GM12873 (cell line): Measurements from ENCODE around the gene LMX1A.

Experiments used
- CTCF ChIP-seq: IDR thresholded peaks from 2 replicates; pipeline ENCODE4 v1.5.1; 2012; ENCODE audit warnings: low read depth, mild to moderate bottlenecking, moderate library complexity, low read length, control low read depth; ENCODE audit not compliant: insufficient read depth; ENCODE audit errors: missing control alignments

LMX1A gene

GRCh38 chr1:165216254-165216653 is 140.3 kb downstream of the LMX1A start:
- TF ChIP-seq CTCF, result no peak

GRCh38 chr1:165215676-165216075 is 140.8 kb downstream of the LMX1A start:
- TF ChIP-seq CTCF, result no peak

- TF ChIP-seq CTCF, result no peak
Measured at GRCh38 chr1:165212229-165212628, 144.3 kb downstream of the LMX1A start.

GRCh38 chr1:165207853-165208515 is 148.5 kb downstream of the LMX1A start:
- no peak for TF ChIP-seq CTCF

- TF ChIP-seq CTCF, result no peak
Measured at GRCh38 chr1:165205145-165205544, 151.4 kb downstream of the LMX1A start.

- no peak for TF ChIP-seq CTCF
Measured at GRCh38 chr1:165204548-165204947, 152.0 kb downstream of the LMX1A start.

GRCh38 chr1:165191087-165191486 is 165.4 kb downstream of the LMX1A start:
- no peak for TF ChIP-seq CTCF
